ENCODE results near the gene FGF14.

Gene FGF14

DNA sequence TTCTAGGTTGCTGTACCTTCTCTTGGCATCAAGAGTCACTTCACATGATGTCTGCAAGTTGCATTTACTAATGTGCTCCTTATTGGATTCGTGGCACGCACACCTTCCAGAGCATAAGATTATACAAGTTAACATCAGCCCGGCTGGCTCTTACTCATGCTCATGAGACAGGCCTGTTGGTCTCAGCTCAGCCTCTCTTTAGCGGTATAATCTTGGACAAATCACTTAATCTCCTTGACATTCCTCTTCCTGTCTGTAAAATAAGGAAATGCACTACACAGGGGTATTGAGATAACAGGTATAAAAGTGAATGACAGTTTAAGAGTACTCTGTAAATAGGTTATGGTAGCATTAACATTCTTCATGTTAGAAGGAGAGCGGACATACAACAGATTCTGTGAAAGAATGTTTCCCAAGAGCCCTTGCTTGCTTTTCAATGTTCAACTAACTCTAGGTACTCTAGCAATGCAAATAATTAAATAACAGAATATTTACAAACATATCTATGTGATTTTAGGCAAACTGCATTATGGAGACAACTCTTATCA lies 181.1 kb downstream of the FGF14 start:
- DNase-seq (ENCODE audit: low read depth): no peak
- TF ChIP-seq, protein P1, sequence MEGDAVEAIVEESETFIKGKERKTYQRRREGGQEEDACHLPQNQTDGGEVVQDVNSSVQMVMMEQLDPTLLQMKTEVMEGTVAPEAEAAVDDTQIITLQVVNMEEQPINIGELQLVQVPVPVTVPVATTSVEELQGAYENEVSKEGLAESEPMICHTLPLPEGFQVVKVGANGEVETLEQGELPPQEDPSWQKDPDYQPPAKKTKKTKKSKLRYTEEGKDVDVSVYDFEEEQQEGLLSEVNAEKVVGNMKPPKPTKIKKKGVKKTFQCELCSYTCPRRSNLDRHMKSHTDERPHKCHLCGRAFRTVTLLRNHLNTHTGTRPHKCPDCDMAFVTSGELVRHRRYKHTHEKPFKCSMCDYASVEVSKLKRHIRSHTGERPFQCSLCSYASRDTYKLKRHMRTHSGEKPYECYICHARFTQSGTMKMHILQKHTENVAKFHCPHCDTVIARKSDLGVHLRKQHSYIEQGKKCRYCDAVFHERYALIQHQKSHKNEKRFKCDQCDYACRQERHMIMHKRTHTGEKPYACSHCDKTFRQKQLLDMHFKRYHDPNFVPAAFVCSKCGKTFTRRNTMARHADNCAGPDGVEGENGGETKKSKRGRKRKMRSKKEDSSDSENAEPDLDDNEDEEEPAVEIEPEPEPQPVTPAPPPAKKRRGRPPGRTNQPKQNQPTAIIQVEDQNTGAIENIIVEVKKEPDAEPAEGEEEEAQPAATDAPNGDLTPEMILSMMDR (IDR thresholded peaks at IDR 0.05; ENCODE audit: low read length, missing control alignments): no peak
- H3K4me3 ChIP-seq (replicated peaks; ENCODE audit: low read depth, low read length): no peak overlapping the region

DNA sequence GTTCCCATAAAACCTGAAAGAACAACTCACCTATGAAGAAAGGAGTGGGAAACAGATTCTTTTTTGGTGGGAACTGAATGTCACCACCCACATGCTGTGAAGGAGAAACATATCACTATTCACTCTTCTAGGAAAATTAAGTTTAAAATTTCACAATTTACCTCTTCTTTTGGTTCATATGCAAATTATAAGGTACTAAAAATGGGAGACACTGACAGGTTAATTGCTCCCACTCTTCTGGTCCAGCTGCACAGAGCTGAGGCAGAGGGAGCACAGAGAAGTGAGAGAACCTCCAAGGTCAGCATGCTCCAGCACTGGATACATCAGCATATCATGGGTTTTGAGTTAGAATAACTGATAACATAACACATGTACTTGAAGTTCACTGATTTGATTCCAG lies 186.9 kb downstream of the FGF14 start:
- no peak for DNase-seq (ENCODE audit: low read depth)
- TF ChIP-seq, protein P1 (IDR thresholded peaks at IDR 0.05; ENCODE audit: low read length, missing control alignments): no peak
- no peak overlapping the region for H3K4me3 ChIP-seq (replicated peaks; ENCODE audit: low read depth, low read length)

DNA sequence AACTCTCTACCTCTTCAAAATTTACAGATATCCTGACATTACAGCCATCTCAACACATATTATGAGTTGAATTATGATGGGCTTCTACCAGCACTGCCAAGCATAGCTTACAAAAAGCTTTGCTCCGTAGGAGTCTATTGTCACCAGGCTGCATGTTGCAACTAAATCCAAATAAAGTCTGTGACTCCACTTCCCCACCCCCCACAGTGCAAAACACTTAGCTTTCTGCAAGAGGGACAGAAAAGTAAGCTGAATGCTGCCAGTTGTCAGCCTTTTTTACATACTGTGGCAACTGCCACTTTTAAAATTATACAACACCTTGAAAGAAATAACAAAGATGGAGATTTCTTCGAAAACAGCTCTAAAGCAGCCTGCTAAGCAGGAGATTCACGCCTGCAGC lies 189.1 kb downstream of the FGF14 start:
- no peak for DNase-seq (ENCODE audit: low read depth)
- TF ChIP-seq, protein P1 (IDR thresholded peaks at IDR 0.05; ENCODE audit: low read length, missing control alignments): no peak
- no peak overlapping the region for H3K4me3 ChIP-seq (replicated peaks; ENCODE audit: low read depth, low read length)

DNA sequence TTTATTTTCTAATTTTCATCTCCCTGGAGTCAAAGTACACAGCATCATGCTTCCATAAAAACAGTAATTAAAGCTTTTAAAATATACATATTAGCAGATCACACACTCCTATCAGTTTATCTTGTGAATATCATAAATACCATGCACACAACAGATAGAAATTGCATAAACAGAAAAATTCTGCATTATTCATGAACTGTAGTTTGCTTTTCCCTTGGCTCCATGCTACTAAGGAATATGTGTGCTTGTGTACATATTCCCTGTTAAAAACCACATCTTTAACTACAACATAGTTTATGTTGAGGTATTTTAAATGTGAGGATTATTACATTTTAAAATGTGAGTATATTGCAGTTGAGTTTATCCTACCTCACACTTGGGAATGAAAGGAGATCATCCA lies 193.5 kb downstream of the FGF14 start:
- H3K4me3 ChIP-seq (replicated peaks; ENCODE audit: low read depth, low read length): no peak overlapping the region
- DNase-seq (ENCODE audit: low read depth): no peak
- TF ChIP-seq, protein P1 (IDR thresholded peaks at IDR 0.05; ENCODE audit: low read length, missing control alignments): no peak

DNA sequence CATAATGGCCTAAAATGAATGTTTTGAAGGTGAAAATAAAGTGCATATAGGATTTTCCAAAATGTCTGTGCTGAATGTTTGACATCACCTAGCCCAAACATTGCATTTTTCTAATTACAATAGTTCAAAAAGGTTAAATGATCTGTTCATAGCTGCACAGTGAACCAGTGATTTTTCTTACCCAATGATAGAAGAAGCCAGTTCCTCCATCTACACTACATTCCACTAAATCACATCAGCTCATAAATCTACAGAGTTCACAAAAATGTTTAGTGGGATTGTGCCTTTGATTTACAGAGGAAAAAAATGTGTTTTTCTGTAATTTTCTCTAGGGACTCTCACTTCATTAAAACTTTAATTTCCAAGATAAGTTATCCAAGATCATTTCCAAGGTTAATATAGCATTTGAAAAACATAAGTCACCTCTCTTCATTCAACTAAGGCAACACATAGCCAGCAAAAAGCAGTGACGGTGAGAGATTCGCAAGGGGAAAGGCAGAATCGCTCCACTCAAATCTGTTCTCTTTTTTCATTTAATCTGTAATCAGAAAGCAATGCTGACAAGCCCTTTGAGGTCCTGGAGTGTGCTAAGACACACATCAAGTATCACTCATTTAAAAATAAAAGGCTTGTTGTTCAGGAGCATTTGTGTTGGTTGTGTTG lies 194.0 kb downstream of the FGF14 start:
- no peak overlapping the region for H3K4me3 ChIP-seq (replicated peaks; ENCODE audit: low read depth, low read length)
- TF ChIP-seq, protein P1 (IDR thresholded peaks at IDR 0.05; ENCODE audit: low read length, missing control alignments): no peak
- no peak for DNase-seq (ENCODE audit: low read depth)

DNA sequence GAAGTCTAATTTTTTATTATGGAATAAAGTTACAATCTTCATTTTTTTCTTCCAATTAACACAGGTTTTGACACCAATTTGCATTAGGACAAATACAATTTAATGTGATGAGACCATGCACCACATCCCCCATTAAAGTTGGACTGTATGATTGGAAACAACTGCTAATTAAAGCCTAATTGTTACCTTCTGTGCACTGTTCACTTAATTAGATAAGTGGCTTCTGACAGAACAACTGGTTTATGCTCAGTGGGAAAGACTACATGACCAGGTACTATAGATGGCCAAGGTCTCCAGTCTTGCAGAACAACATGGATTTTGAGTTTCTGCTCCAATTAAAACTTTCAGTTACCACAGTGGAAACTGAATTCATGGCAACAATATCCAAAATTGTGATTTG lies 198.1 kb downstream of the FGF14 start:
- TF ChIP-seq, protein P1 (IDR thresholded peaks at IDR 0.05; ENCODE audit: low read length, missing control alignments): no peak
- H3K4me3 ChIP-seq (replicated peaks; ENCODE audit: low read depth, low read length): no peak overlapping the region

More for the DNA sequence above, 198.1 kb downstream of the FGF14 start:
- no peak for DNase-seq (ENCODE audit: low read depth)
